AG09309 (cell line): ENCODE results near the gene CHRM3.

Experiments used
- DNase-seq: peaks from one replicate; pipeline ENCODE4 v3.0.0-alpha.2; 2010; ENCODE audit warnings: low read depth
- H3K4me3 ChIP-seq: 2 replicates; pipeline ENCODE4 v1.5.1; 2011; ENCODE audit warnings: mild to moderate bottlenecking, low read depth, low read length, moderate library complexity; ENCODE audit not compliant: control insufficient read depth
- TF ChIP-seq, protein P1 (sequence below): IDR thresholded peaks from 2 replicates; pipeline ENCODE4 v1.5.1; 2011; ENCODE audit warnings: mild to moderate bottlenecking, low read depth, low read length, inconsistent platforms; ENCODE audit not compliant: insufficient read depth, control insufficient read depth; ENCODE audit errors: missing control alignments

CHRM3 gene

DNA sequence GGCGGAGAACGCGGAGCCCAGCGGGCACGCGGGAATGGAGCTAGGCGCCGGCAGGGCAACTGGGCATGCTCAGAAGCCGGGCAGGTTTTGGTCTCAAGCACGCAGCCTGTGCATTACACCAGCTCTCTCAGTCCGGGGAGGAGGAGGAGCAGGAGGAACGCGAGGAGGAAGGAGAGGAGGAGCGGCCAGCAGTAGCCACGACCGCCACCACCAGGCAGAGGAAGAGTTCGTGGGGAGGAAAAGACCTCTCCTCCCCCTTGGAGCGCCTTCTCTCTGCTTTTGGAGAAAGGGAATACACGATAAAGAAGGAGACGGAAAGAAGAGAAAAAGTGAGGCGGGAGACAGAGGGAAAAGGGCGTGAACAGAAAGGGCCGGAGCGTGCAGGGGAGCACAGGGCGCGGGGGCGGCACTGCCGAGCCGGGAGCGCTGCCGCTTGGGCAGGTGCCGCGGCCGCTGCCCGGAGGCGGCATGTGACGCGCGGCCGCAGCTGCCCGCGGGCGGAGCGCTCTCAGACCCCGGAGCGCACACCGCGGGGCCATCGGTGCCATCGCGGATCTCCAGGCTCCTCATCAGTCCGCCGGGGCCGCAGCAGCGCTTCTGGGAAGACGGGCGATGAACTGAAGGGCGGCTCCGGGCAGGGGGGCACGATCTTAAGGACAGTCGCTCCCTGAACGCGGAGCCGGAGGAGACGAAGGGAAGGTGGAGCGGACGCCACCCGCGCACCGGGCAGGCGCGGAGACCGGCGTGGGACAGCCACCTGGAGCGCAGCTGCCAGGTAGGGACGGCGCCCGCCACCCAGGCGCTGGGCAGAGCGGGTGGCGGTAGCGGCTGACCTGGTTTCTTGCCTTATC, at the start of gene CHRM3:
TSS of gene CHRM3 (plus strand) at position 116 of the 851 bp plus-strand sequence. CDS start 520,884 bp downstream, outside the sequence.
- H3K4me3 ChIP-seq, result peak within 1 kb of the TSS; percentile 61
- TF ChIP-seq, protein P1, sequence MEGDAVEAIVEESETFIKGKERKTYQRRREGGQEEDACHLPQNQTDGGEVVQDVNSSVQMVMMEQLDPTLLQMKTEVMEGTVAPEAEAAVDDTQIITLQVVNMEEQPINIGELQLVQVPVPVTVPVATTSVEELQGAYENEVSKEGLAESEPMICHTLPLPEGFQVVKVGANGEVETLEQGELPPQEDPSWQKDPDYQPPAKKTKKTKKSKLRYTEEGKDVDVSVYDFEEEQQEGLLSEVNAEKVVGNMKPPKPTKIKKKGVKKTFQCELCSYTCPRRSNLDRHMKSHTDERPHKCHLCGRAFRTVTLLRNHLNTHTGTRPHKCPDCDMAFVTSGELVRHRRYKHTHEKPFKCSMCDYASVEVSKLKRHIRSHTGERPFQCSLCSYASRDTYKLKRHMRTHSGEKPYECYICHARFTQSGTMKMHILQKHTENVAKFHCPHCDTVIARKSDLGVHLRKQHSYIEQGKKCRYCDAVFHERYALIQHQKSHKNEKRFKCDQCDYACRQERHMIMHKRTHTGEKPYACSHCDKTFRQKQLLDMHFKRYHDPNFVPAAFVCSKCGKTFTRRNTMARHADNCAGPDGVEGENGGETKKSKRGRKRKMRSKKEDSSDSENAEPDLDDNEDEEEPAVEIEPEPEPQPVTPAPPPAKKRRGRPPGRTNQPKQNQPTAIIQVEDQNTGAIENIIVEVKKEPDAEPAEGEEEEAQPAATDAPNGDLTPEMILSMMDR, result peak; percentile 57
- DNase-seq, result peak; percentile 46

DNA sequence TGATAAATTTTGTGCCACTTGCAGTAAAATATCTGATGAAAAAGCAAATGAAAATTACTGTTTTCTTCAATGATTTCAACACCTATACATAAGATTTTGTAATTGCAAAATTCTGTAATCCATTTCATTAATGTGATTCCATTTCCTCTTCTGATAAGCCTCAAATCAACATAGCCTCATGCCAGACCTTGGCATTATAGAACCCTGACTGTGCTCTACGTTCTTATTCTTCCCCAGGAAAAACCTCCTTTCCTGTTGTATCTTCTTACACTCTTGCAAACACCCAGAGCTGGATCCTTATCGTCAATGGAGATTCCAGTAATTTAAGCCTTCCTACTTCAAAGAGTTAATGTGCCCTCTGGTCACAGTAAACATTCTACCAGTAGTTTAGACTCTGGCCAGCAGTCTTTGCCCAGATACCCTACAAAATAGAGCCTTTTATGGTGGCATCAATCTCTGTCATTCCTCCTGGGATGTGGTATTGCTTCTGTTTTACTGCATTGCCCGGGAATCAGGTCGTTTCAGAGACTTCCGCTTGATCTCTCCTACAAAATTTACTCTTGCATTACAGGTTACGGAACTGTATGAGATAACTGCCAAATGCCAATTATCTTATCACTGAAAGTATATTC, 48.5 kb upstream of the CHRM3 start:
- DNase-seq, result no peak
- no peak overlapping the region for H3K4me3 ChIP-seq
- TF ChIP-seq, protein P1, result no peak

DNA sequence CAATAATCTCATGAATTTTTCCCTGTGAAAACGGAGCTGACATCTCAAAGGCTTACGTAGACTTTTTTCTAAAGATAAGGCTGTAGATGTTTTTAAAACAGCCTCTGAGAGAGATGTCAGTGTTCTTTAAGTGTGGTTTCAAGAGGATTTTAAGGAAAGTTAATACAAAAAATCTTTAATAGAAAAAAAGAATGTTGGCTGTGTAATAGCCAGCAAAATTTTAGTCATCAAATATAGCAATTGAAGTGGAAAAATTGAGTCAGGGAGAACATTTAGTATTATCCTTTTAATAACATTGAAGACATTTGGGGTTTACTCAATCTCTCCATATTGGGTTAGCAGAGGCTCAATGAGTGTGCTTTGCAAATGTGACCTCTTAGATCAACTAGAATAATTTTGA, 38.6 kb upstream of the CHRM3 start:
- H3K4me3 ChIP-seq, result no peak overlapping the region
- TF ChIP-seq, protein P1, result no peak
- DNase-seq, result no peak

DNA sequence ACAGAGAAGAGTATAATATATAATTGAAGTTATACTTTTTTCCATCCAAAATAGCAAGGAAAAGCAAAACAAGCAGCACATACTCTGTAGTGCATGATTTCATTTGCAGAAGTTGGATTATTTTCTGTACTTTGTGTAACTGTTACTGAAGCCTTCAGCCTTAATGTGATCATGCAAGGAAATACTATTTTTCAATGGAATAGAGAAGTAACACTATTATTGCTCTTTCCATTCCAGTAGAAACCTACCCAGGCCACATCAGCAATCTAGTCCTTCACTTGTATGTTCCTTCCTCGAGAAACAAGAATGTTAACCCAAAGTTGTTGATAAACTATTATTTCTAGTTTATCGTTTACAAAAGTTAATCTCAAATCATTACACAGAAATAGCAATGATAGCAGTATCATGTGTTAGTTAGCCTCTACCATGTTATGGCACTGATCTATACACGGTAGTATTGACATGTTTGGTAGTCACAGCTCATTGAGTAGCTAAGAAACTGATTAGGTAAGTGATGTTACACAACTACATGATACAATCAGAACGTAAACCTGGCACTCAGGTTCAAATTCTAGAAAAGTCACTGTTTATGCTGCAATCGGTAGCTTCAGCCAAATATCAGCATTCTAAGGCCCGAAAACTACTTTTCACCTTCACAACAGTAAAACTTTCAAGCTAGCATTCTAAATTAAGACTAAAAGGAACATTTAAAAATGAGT, 37.6 kb upstream of the CHRM3 start:
- no peak for DNase-seq
- H3K4me3 ChIP-seq, result no peak overlapping the region
- TF ChIP-seq, protein P1, result no peak

DNA sequence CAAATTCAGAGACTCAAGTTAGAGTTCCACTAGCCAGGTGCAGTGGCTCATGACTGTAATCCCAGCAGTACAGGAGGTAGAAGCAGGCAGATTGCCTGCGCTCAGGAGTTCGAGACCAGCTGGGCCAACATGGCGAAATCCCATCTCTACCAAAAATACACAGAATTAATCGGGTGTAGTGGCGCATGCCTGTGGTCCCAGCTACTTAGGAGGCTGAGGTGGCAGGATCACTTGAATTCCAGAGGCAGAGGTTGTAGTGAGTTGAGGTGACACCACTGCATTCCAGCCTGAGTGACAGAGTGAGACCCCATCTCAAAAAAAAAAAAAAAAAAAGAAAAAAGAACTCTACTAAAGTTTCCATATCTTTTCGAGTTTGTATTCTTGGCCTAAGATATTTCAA, 36.7 kb upstream of the CHRM3 start:
- H3K4me3 ChIP-seq, result no peak overlapping the region
- DNase-seq, result no peak
- TF ChIP-seq, protein P1, result no peak

DNA sequence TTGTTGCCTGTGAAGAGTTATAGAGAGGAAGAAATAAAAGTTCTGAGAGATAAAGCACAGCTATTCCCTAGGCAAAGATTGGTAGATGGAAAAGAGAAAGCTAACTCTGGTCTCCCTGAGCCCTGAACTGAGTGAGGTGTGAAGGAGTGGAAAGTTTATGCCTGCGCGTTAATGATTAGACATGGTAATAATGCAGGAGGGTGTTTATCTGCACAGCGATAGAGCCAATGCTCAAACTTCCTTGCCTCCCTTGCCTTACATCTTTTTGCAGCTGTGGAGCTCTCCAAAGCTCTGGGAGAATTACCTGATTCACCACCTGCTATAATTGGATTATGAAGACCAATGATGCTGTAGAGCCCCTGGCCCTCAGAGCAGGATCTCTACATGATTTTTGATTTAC, 32.8 kb upstream of the CHRM3 start:
- no peak overlapping the region for H3K4me3 ChIP-seq
- DNase-seq, result no peak
- TF ChIP-seq, protein P1, result no peak
